Keratinocyte (primary cell): ENCODE results near the gene RARS1. TPM values are rescaled to one million over a fixed set of nuclear protein-coding genes. Genes with fewer than 3 reads are reported as not detected.

Source experiments
- DNase-seq: peaks from one replicate; pipeline ENCODE4 v3.0.0-alpha.2; 2011; ENCODE audit warnings: low read depth, missing footprints, low spot score
- FAIRE-seq: peaks from 2 replicates; lab custom pipeline; 2011; peaks lifted over from hg19 to GRCh38; lab: Jason Lieb, UNC
- H2AFZ ChIP-seq: 2 replicates; pipeline ENCODE4 v1.6.0; 2012; ENCODE audit warnings: low read length, control low read depth, inconsistent platforms; ENCODE audit not compliant: control insufficient read depth
- H3K27ac ChIP-seq: 2 replicates; pipeline ENCODE4 v1.5.1; 2011; ENCODE audit warnings: low read length; ENCODE audit not compliant: control insufficient read depth, insufficient read depth
- H3K27me3 ChIP-seq: 3 replicates; pipeline ENCODE4 v1.6.0; 2011; ENCODE audit warnings: low read length; ENCODE audit not compliant: control insufficient read depth, insufficient read depth; ENCODE audit errors: extremely low read depth
- H3K36me3 ChIP-seq, 2 experiments: 2 replicates in 1 of 2; 3 replicates in 1 of 2; pipeline ENCODE4 v1.5.1; 2011; ENCODE audit warnings: low read length in 2 of 2, mild to moderate bottlenecking in 1 of 2; ENCODE audit not compliant: control insufficient read depth in 2 of 2, insufficient read depth in 2 of 2; ENCODE audit errors: extremely low read depth in 1 of 2
- H3K4me1 ChIP-seq: 3 replicates; pipeline ENCODE4 v1.5.1; 2011; ENCODE audit warnings: low read length; ENCODE audit not compliant: control insufficient read depth, insufficient read depth; ENCODE audit errors: extremely low read depth
- H3K4me2 ChIP-seq: 3 replicates; pipeline ENCODE4 v1.6.0; 2011; ENCODE audit warnings: low read depth, low read length; ENCODE audit not compliant: control insufficient read depth, insufficient read depth; ENCODE audit errors: extremely low read depth
- H3K4me3 ChIP-seq, 3 experiments: fragments of 200-600 bp in 1 of 3; sonication (generic) in 1 of 3; 2 replicates in 2 of 3; 3 replicates in 1 of 3; pipeline ENCODE4 v1.5.1; 2011 to 2016; ENCODE audit warnings: low read length in 3 of 3, mild to moderate bottlenecking in 3 of 3, control low read depth in 2 of 3, inconsistent platforms in 1 of 3, low read depth in 1 of 3, mixed read lengths in 1 of 3, mixed run types in 1 of 3, moderate library complexity in 1 of 3; ENCODE audit not compliant: control insufficient read depth in 2 of 3, insufficient read depth in 2 of 3; ENCODE audit errors: extremely low read depth in 1 of 3
- H3K79me2 ChIP-seq: 2 replicates; pipeline ENCODE4 v1.6.0; 2012; ENCODE audit warnings: low read length; ENCODE audit not compliant: control insufficient read depth, insufficient read depth
- H3K9ac ChIP-seq: 3 replicates; pipeline ENCODE4 v1.6.0; 2011; ENCODE audit warnings: low read length; ENCODE audit not compliant: control insufficient read depth, insufficient read depth; ENCODE audit errors: extremely low read depth
- H3K9me1 ChIP-seq: 3 replicates; pipeline ENCODE4 v1.6.0; 2011; ENCODE audit warnings: low read length; ENCODE audit not compliant: control insufficient read depth, insufficient read depth; ENCODE audit errors: extremely low read depth
- H3K9me3 ChIP-seq: 2 replicates; pipeline ENCODE4 v1.5.1; 2012; ENCODE audit warnings: low read depth, low read length; ENCODE audit not compliant: control insufficient read depth
- H4K20me1 ChIP-seq: 3 replicates; pipeline ENCODE4 v1.6.0; 2011; ENCODE audit warnings: low read length; ENCODE audit not compliant: control insufficient read depth, insufficient read depth; ENCODE audit errors: extremely low read depth
- EZH2 ChIP-seq: IDR thresholded peaks from one replicate; pipeline ENCODE4 v1.6.1; 2012; ENCODE audit warnings: inconsistent platforms, mild to moderate bottlenecking, low read length, moderate library complexity
- dilution Hi-C: fragments of 300-500 bp; cut with MboI; formaldehyde crosslinking; loops from one replicate; pipeline ENCODE4 v1.7.0; 2020; ENCODE audit warnings: low sequenced_read_pairs; ENCODE audit not compliant: extremely low pct_ligation_motif_present
- polyA plus RNA-seq, 5 experiments: library from polyadenylated mRNA; depleted of rRNA in 3 of 5; stranded (reverse) in 3 of 5; stranded (forward) in 1 of 5; unstranded in 1 of 5; fragments of >200 nt; gene quantifications; 1 replicate in 1 of 5; 2 replicates in 3 of 5; 3 replicates in 1 of 5; pipeline versions ENCODE4 v1.2.1 to v1.2.3, GENCODE V29; 2011 to 2012; ENCODE audit warnings: missing spikeins in 2 of 5, low read depth in 1 of 5, low replicate concordance in 1 of 5
- TF ChIP-seq, protein P1 (sequence below), 3 experiments: IDR thresholded peaks in 1 of 3; conservative IDR thresholded peaks in 1 of 3; optimal IDR thresholded peaks in 1 of 3; 2 replicates in 2 of 3; 3 replicates in 1 of 3; pipeline versions ENCODE3 to v1.5.1; 2011; ENCODE audit warnings: low read length in 3 of 3, mild to moderate bottlenecking in 3 of 3, moderate library complexity in 2 of 3, control low read depth in 1 of 3, inconsistent platforms in 1 of 3; ENCODE audit not compliant: insufficient read depth in 2 of 3; ENCODE audit errors: extremely low read depth in 1 of 3

The RARS1 gene
- polyA plus RNA-seq, 1 donor (not counting 4 experiments of a cell fraction or from before 2014, with no cell fraction given): 128 TPM

DNA sequence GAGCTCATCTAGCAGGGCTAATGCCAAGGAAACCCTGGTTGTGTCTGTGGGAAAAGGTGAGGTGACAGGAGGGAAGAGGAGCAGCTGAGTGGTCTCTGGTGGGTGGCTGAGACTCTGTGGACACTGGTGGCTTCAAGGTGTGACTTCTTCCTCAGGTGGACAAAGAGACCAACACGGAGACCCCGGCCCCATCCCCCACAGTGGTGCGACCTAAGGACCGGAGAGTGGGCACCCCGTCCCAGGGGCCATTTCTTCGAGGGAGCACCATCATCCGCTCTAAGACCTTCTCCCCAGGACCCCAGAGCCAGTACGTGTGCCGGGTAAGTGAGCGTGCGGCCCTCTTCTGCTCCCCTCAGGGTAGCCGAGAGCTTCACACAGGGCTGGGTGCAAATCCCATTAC, 31.1 kb upstream of the RARS1 start:
- TF ChIP-seq, protein P1, sequence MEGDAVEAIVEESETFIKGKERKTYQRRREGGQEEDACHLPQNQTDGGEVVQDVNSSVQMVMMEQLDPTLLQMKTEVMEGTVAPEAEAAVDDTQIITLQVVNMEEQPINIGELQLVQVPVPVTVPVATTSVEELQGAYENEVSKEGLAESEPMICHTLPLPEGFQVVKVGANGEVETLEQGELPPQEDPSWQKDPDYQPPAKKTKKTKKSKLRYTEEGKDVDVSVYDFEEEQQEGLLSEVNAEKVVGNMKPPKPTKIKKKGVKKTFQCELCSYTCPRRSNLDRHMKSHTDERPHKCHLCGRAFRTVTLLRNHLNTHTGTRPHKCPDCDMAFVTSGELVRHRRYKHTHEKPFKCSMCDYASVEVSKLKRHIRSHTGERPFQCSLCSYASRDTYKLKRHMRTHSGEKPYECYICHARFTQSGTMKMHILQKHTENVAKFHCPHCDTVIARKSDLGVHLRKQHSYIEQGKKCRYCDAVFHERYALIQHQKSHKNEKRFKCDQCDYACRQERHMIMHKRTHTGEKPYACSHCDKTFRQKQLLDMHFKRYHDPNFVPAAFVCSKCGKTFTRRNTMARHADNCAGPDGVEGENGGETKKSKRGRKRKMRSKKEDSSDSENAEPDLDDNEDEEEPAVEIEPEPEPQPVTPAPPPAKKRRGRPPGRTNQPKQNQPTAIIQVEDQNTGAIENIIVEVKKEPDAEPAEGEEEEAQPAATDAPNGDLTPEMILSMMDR (optimal IDR thresholded peaks at IDR 0.05 in 1 of 3, IDR thresholded peaks at IDR 0.05 in 1 of 3, conservative IDR thresholded peaks at IDR 0.05 in 1 of 3; ENCODE audit: extremely low read depth in 1 of 3, insufficient read depth in 2 of 3, low read length in 3 of 3): no peak
- no peak for TF ChIP-seq EZH2
- dilution Hi-C loops: no loop called here
- Histone ChIP-seq H3K36me3 (peaks cover 22 to 32% of the 10 kb centered on the region in 2 experiments), H3K27me3 (no peaks in the 10 kb centered on the region), H2AFZ (no peak overlapping the region), H3K9me3 (no peaks in the 10 kb centered on the region), H3K4me2 (no peak overlapping the region), H3K9me1 (no peaks in the 10 kb centered on the region), H3K4me1 (no peaks in the 10 kb centered on the region), H4K20me1 (no peaks in the 10 kb centered on the region), H3K9ac (no peak overlapping the region), H3K27ac (no peak overlapping the region), H3K4me3 (no peak overlapping the region), H3K79me2 (no peaks in the 10 kb centered on the region)
- DNase-seq (no peak), FAIRE-seq (no peak)

DNA sequence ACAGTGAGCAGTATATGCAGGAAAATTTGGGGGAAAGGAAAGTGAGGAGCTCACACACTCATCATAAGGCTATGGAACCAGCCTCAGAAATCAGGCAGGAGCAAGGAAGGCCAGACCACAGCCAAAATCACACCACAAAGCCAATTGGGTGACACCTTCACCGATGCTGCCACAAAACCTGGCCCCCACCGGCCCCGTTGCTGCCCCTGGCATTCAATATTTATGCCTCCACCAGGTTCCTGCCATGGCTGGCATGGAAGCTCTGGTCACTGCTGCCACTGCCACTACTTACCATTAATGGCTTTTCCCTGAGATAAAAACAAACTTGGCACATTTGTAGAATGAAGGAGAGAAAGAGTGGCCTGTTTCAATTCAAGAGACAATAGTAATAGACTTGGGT, 28.7 kb upstream of the RARS1 start:
- Histone ChIP-seq H3K27ac (no peak overlapping the region), H3K4me2 (no peak overlapping the region), H3K9me1 (no peaks in the 10 kb centered on the region), H3K9ac (no peak overlapping the region), H2AFZ (no peak overlapping the region), H3K79me2 (no peaks in the 10 kb centered on the region), H3K4me3 (no peak overlapping the region), H3K4me1 (no peaks in the 10 kb centered on the region), H3K9me3 (no peaks in the 10 kb centered on the region), H3K36me3 (peaks cover 29 to 47% of the 10 kb centered on the region in 2 experiments), H4K20me1 (no peaks in the 10 kb centered on the region), H3K27me3 (no peaks in the 10 kb centered on the region)
- dilution Hi-C loops: no loop called here
- FAIRE-seq (no peak), DNase-seq (no peak)
- TF ChIP-seq, protein P1 (optimal IDR thresholded peaks at IDR 0.05 in 1 of 3, IDR thresholded peaks at IDR 0.05 in 1 of 3, conservative IDR thresholded peaks at IDR 0.05 in 1 of 3; ENCODE audit: extremely low read depth in 1 of 3, insufficient read depth in 2 of 3, low read length in 3 of 3): no peak
- no peak for TF ChIP-seq EZH2
